HG02840 (cell line): ENCODE results near the gene BMP8A.

Experiments used
- ATAC-seq: cut with Tn5 transposase; IDR thresholded peaks from one replicate; pipeline ENCODE4 v1.9.1; 2021; ENCODE audit warnings: mild to moderate bottlenecking, moderate library complexity, moderate number of reproducible peaks; ENCODE audit not compliant: unreplicated experiment, low FRiP score

Gene BMP8A

DNA sequence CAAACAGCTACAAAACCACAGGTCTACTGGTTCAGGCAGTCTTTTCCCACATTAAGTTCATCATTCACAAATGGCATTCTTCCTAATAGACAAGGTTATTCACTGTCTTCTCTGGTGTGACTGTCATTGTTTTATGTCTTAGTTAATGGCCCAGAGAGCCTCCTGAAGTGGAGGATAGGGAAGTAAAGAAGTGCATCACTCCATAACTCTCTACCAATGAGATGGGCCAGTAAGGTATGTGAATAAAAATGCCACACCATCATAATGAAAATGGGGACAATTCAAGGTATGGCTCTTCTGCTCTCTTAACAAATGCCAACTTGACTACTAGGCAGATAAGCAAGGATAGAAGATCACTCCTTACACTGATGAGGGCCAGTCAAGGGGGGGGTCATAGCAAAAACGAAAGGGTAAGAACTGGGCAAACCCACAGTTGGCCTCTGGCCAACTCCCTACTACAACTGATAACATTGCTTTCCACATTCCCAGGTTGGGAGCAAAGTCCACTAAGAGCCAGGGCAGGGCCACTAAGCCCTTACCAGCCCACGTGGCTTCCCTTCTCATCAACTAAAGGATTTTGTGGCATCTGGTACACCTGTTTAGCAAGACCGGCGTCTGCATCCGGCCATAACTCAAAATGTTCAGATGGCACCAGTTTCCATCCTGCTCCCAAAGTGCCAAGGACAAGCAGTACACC is 75.2 kb downstream of the BMP8A start:
- no peak for ATAC-seq

DNA sequence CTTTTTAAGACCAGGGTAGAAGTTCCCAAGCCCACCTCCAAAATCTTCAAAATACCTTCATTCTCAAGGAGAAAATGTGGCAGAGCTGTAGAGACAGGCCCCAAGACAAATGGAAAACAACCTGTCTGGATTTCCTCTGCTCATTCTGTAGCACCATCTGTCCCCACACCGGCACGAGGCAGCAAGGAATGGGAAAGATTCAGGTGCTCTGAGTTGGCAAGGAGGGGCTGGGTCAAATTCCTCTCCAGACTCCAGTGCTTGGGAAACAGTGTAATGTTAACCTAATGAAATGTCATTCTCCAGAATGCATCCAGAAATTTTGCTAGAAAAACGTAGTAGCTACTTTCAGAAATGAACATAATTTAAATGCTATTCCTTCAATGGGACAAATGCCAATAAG is 75.9 kb downstream of the BMP8A start:
- no peak for ATAC-seq

DNA sequence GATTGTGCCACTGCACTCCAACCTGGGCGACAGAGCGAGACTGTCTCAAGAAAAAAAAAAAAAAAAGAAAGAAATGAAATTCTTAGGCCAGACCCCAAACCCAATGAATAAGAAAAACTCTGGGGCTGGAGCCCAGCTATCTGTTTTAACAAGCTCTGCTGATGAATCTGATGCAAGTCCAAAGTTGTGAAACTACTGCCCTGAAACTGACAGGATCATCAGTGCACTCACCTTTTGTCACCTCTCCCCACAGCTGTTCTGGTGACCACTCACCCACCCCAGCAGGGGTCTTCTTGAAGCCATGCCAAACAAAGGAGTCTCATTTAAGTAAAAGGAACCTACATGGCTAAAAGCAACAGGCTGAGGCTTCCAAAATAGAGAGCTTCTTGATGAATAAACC is 76.8 kb downstream of the BMP8A start:
- ATAC-seq: no peak

DNA sequence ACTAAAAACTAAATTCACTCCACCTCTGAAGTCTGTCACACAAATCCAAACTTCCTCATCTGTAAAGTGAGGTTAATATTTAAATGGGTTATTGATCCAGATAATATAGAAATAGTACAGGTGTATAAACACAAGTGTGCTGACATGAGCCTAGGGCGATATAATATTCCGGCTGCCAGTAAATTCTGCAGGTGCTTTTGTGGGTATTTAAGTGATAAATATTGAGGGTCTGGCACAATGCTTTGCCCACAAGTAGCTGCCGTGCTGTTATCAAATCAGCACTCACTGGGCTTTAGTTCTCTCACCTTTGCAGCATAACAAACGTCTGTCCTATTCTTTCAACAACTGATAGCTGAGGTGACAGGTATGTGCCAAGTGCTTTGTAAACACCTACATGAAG is 77.6 kb downstream of the BMP8A start:
- no peak for ATAC-seq

DNA sequence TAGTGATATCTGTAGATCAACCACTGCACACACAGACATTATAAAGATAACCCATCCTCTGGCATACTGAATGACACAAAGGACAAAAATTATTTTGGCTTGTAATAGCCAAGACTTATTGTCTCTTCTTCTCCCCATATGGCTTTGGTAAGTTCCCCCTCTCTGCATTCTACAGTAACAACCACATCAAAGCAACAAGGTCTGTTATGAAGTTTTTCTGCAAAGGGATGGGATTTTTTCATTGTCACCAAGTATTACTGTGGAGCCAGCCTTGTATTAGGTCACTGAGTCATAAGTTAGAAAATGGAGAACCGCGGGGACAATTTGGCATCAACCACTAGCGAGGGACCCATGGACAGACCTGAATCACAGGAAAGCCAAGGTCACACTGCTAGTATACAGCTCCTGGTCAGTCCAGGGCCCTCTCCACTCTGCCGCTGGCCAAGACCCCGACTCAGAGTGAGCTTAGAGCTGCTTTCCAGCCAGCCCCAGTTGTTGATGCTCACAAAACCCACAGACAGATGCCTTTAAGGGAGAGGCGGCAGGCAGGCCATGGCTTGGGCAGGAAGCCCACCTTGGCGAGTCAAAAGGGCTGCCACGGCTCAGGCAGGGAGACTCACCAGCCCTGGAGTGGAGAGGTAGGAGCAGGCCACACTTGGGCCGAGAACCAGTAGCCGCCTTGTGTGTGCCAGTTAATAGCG is 79.2 kb downstream of the BMP8A start:
- no peak for ATAC-seq

DNA sequence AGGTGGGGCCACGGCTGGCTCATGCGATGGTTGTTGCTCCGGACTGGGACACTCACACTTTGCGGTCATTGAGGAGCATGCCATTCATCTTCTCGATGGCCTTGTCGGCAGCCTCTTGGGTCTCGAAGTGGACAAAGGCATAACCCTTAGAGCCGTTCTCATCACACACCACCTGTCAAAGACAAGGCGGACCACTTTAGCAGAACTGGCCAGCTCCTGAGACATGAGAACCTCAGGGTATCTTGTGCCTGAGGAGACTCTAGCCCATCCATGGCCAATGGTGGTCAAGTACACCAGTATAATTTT is 79.7 kb downstream of the BMP8A start:
- ATAC-seq: no peak

DNA sequence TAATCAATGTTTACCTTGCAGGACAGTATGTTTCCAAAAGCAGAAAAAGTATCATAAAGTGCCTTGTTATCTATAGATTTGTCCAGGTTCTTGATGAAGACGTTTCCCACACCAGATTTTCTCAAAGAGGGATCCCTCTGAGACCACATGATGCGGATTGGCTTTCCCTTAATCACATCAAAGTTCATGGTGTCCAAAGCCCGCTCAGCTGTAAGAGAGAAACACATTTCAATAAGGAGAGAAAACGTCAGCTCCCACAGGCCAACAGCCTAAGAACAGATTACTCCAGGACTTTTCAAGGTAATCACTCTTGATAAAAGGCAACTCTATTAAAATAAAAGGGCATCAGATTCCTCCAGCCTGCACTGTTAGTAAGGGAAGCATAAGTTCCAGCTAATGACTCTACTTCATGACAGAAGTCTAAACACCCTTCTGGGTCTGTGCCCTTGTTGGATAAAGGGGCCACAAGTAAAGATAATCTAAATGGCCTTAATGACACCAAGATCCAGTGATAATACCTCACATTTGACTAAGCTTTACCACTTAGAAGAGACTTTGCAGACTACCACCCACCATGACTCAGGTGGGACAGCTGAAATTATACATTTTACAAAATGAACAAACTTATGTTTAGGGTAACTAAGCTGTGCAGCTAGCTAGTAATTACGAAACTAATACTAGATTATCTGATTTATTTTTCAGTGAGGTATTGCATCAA is 81.1 kb downstream of the BMP8A start:
- ATAC-seq: no peak

DNA sequence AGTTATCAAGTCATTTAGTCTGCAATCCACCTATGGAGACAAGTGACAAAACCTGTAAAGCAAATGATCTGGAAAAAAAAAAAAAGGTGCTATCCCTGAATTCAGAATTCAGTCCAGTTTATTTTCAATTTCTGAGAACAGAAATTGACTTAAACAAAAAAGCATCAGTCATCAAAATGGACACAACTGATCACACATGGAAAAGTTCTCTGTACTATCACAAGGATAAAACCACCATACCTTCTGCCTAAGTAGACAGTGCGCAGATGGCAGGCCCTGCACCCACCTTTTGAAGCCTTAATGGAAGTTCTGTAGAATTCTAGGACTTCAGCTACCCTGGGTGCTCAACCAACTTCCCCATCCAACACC is 81.6 kb downstream of the BMP8A start:
- ATAC-seq: no peak

DNA sequence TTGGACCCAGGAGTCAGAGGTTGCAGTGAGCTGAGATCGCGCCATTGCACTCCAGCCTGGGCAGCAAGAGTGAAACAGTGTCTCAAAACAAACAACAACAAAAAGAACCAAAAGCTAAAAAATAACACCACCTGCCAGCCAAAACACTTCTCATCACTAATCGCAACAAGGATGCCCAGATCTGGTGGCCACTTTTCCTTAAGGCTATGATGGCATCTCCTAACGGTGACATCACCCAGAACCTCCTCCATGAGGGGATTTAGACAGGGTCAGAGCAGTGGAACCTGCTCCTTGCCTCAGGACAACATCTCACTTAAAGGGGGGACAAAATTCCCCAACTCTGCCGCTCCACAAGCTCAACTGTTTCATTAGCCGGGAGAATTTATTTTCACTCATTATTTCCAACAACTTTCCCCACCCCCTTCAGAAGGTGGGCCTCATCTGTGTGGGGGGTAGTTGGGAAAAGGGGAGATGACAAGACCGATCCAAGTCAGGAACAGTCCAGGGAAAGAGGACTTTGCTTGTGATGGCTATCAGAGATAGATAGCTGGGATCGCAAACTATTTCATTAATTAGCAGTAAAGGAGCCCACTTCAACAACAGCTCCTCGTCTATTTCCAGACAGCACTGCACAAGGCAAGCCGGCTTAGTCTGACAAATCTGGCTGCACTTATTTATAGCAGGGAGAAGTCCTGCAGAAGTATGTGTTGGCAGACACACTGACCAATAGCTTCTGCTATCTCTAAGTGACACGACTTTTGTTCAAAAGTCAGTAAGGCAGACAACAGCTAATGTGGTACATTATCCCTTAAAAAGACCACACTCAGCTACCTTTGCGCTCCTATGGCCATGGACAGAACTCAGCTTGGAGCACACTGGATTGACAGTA is 82.5 kb downstream of the BMP8A start:
- ATAC-seq: no peak

DNA sequence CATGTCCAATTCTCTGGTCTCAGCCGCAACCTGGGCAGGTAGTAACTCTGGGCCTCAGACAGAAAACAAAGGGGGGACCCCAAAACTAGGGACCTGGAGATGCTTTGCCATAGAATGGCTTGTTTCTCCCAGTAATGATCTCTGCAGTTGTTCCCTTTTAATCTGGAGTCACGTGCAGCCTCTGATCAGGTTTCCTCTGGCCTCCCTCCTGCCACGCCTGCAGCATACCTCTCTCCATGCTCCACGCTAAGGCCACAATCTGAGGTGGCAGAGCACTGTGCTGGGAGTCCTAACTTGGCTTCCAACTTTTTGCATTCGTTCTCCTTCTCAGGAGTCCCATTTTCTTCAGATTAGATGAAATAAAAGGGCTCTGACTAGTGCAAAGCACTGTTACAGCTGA is 83.2 kb downstream of the BMP8A start:
- ATAC-seq: no peak
